ENCODE measurements around the gene CACNA1G.

GRCh38 chr17:50666316-50666715 lies 105.8 kb downstream of the CACNA1G start:
- TF ChIP-seq CTCF (conservative IDR thresholded peaks at IDR 0.05 in 1 of 2, IDR thresholded peaks at IDR 0.05 in 1 of 2; ENCODE audit: low read depth in 1 of 2, low read length in 2 of 2) (no peak), EZH2 (IDR thresholded peaks at IDR 0.05; ENCODE audit: low read length, missing control alignments) (no peak)

All from fibroblast of lung (primary cell).